Right atrium auricular region (tissue), 2 donors: ENCODE data around the gene CCP110. TPM values are rescaled to one million over a fixed set of nuclear protein-coding genes. Genes with fewer than 3 reads are reported as not detected.

Experiments
- DNase-seq: peaks from one replicate; pipeline ENCODE4 v3.0.0-alpha.2; 2019; ENCODE audit warnings: low spot score
- H3K27ac ChIP-seq, 2 donors: fragments of 200-600 bp; sonication (generic); 1 replicate in 1 of 2; 2 replicates in 1 of 2; pipeline ENCODE4 v1.5.1; 2016 to 2019
- H3K27me3 ChIP-seq, 2 donors: fragments of 200-600 bp; sonication (generic); one replicate each; pipeline versions ENCODE4 v1.5.1 to v1.6.0; 2017 to 2019
- H3K36me3 ChIP-seq: fragments of 200-600 bp; sonication (generic); one replicate; pipeline ENCODE4 v1.5.1; 2016
- H3K4me1 ChIP-seq, 2 donors: fragments of 200-600 bp; sonication (generic); one replicate each; pipeline versions ENCODE4 v1.5.1 to v1.6.0; 2017 to 2019
- H3K4me3 ChIP-seq, 2 donors: fragments of 200-600 bp; sonication (generic); 1 replicate in 1 of 2; 2 replicates in 1 of 2; pipeline ENCODE4 v1.5.1; 2017 to 2019; ENCODE audit warnings: mild to moderate bottlenecking in 1 of 2, moderate library complexity in 1 of 2
- H3K9me3 ChIP-seq, 2 donors: fragments of 200-600 bp; sonication (generic); one replicate each; pipeline ENCODE4 v1.5.1; 2019
- total RNA-seq, 2 donors: library from RNA; depleted of rRNA; stranded (reverse); fragments of >200 nt; gene quantifications; one replicate each; pipeline ENCODE4 v1.1.0, GENCODE V29; 2016
- TF ChIP-seq, protein P1 (sequence below), 2 donors: fragments of 200-600 bp; sonication (generic); IDR thresholded peaks; one replicate each; pipeline ENCODE4 v1.5.1; 2019; ENCODE audit warnings: antibody characterized with exemption in 2 of 2

CCP110 gene
- total RNA-seq, 2 donors from 2014 or later: 6.0 to 6.8 TPM

DNA sequence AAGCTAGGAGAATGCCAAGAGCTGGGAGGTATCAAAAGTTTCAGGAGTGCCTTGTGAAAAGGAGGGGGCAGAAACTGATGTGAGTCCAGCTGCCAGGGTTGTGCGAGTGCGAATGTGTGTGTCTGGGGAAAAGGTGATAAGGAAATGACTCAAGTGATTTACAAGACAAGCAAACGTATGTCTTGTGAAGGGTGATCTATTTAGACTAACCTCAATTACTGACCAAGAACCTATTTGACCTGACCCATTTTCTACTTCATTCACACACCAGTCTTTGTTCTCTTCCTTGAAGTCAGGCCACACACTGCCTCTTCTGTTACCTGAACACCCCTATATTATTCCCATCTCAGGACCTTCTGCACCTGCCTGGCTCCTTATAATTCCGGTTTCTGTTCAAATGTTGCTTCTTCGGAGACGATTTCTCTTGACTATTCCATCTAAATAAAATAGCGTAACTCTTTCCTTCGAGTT is 2.8 kb upstream of the CCP110 start:
- H3K27me3 ChIP-seq: no peaks in the 10 kb centered on the region
- H3K36me3 ChIP-seq: peaks cover 11% of the 10 kb centered on the region
- H3K4me3 ChIP-seq: peak overlapping the region; percentile 67 to 74
- H3K9me3 ChIP-seq: no peaks in the 10 kb centered on the region
- TF ChIP-seq, protein P1, sequence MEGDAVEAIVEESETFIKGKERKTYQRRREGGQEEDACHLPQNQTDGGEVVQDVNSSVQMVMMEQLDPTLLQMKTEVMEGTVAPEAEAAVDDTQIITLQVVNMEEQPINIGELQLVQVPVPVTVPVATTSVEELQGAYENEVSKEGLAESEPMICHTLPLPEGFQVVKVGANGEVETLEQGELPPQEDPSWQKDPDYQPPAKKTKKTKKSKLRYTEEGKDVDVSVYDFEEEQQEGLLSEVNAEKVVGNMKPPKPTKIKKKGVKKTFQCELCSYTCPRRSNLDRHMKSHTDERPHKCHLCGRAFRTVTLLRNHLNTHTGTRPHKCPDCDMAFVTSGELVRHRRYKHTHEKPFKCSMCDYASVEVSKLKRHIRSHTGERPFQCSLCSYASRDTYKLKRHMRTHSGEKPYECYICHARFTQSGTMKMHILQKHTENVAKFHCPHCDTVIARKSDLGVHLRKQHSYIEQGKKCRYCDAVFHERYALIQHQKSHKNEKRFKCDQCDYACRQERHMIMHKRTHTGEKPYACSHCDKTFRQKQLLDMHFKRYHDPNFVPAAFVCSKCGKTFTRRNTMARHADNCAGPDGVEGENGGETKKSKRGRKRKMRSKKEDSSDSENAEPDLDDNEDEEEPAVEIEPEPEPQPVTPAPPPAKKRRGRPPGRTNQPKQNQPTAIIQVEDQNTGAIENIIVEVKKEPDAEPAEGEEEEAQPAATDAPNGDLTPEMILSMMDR (IDR thresholded peaks at IDR 0.05): no peak
- H3K27ac ChIP-seq: peak overlapping the region; percentile 86 to 89
- DNase-seq: no peak
- H3K4me1 ChIP-seq: peaks cover 0 to 46% of the 10 kb centered on the region in 2 donors

DNA sequence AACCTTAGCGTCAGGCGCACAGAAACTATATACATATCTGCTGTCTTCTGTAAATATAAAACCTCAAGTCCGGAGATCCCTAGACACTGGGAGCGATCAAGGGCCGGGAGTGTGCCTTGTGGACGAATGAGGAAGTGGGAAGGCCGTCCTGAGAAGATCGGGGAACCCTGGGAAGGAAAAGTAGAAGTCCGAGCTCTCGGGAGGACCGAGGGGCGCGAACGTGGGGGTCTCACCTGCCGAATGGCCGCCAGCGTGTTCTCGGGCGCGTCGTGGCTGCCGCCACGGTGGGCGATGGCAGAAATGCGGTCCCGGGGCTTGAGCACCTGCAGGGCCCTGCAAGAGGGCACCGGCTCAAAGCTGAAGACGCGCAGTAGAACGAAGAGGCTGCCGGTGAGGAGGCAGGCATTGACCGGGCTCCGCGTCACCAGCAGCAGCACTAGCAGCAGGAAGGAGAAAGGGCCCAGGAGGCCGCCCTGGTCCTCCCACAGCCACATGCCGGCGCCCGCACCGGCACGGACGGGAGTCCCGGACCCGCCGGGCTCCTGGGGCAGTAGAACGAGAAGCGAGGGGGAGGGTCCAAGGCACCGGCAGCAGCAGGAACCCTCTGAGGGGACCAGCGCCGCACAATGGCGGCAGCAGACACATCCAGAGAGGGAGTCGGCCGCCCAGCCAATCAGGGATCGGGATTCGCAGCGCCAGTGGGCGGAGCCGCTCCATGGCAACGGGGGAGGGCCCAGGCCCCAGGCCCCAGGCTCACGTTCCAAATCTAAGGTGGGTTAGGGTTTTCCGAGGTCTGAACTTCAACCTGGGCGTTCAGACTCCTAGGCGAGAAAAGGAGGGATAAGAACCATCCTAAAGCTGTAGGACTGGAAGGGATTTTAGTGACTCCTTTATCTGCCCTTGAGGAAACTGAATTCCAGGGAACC is 2.0 kb upstream of the CCP110 start, which contains the start of gene GDE1:
TSS of gene GDE1 (minus strand) at position 628 of the 926 bp plus-strand sequence. CDS start at position 494, 134 bp downstream.
- TF ChIP-seq, protein P1 (IDR thresholded peaks at IDR 0.05): peak in 1 of 2 donors; percentile 32
- H3K4me3 ChIP-seq: peak within 1 kb of the TSS; percentile 67 to 74
- no peaks in the 10 kb centered on the region for H3K9me3 ChIP-seq
- H3K36me3 ChIP-seq: peaks cover 3% of the 10 kb centered on the region
- H3K27me3 ChIP-seq: no peaks in the 10 kb centered on the region
- DNase-seq: peak; percentile 95
- H3K4me1 ChIP-seq: peaks cover 0 to 45% of the 10 kb centered on the region in 2 donors
- peak within 1 kb of the TSS; percentile 86 to 89 for H3K27ac ChIP-seq

DNA sequence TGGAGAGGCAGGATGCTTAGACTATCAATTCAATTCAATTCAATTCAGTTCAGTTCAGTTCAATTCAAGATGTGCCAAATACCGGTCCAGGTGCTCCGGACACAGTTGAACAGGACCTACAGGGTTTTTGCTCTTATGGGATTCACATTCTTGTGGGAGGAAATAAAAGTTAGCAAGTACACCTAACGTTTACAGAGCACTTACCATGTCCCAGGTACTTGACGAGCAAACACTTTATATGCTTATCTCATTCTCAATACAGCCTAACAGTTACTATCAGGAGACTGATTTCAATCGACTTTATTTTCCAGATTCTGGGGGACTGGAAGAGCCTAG is 1.4 kb upstream of the CCP110 start:
- Histone ChIP-seq H3K9me3 (no peaks in the 10 kb centered on the region), H3K4me1 (peaks cover 0 to 40% of the 10 kb centered on the region in 2 donors)
- TF ChIP-seq, protein P1 (IDR thresholded peaks at IDR 0.05): no peak

DNA sequence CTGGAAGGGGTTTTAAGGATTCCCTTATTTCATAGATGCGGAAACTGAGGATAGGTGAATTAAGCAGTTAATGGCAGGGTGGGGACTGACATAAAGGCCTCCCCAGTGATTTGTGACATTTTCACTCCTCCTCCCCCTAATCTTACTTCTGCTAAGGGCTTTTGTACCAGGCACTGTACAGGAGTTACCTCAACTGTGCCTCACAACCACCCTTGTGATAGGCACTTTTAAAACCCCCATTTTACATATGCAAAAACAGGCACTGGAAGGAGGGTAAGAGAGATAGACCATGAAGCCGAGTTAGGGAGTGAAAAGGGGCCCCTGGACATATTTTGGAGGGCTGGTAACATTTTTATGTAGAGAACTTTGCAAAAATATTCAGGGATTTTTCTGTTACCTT is 982 bp upstream of the CCP110 start:
- Histone ChIP-seq H3K36me3 (no peaks in the 10 kb centered on the region), H3K4me1 (peaks cover 0 to 40% of the 10 kb centered on the region in 2 donors), H3K27me3 (no peaks in the 10 kb centered on the region), H3K4me3 (no peak overlapping the region), H3K9me3 (no peaks in the 10 kb centered on the region), H3K27ac (no peak overlapping the region)
- DNase-seq: no peak
- TF ChIP-seq, protein P1 (IDR thresholded peaks at IDR 0.05): no peak

More for the DNA sequence above, 1.4 kb upstream of the CCP110 start:
- Histone ChIP-seq H3K4me3 (peak overlapping the region in 1 of 2 donors; percentile 74), H3K27me3 (no peaks in the 10 kb centered on the region), H3K27ac (peak overlapping the region; percentile 86 to 89), H3K36me3 (no peaks in the 10 kb centered on the region)
- DNase-seq: no peak

DNA sequence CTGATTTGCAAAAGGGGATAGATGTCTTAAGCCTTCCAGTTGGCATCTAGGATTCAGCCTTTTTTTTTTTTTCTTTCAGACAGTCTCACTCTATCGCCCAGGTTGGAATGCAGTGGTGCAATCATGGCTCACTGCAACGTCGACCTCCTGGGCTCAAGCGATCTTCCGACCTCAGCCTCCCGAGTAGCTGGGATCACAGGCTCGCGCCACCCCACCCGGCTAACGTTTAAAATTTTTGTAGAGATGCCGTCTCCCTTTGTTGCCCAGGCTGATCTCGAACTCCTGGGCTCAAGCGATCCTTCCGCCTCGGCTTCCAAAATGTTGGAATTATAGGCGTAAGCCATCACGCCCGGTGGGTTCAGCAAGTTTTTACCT is 571 bp upstream of the CCP110 start:
- Histone ChIP-seq H3K27me3 (no peaks in the 10 kb centered on the region), H3K4me3 (no peak overlapping the region), H3K4me1 (peaks cover 0 to 40% of the 10 kb centered on the region in 2 donors), H3K36me3 (peaks cover under 1% of the 10 kb centered on the region), H3K27ac (no peak overlapping the region), H3K9me3 (no peaks in the 10 kb centered on the region)
- TF ChIP-seq, protein P1 (IDR thresholded peaks at IDR 0.05): no peak
- DNase-seq: no peak
